Activated CD4-positive, alpha-beta T cell treated with anti-CD3 and anti-CD28 coated beads, Interleukin-2, amount 10 ng/mL, durations not matched to agents 7 days and 5 days (primary cell): ENCODE results near the gene NOM1. TPM values are rescaled to one million over a fixed set of nuclear protein-coding genes. Genes with fewer than 3 reads are reported as not detected.

Experiments
- CTCF ChIA-PET: fragments of 350-600 bp; sonication (Branson Sonifier 250); formaldehyde crosslinking; loops from one replicate; lab custom pipeline; 2021; ENCODE audit warnings: antibody characterized with exemption; lab: Charles Lee
- POLR2A ChIA-PET: fragments of 350-600 bp; sonication (Branson Sonifier 250); formaldehyde crosslinking; loops from one replicate; lab custom pipeline; 2021; ENCODE audit warnings: antibody characterized with exemption; lab: Charles Lee
- DNase-seq: peaks from one replicate; pipeline ENCODE4 v3.0.0-alpha.2; 2020
- H3K27ac Mint-ChIP-seq: one replicate; pipeline ENCODE4 v1.8.0; 2021; ENCODE audit warnings: mild to moderate bottlenecking, moderate library complexity, mixed read lengths
- H3K27me3 Mint-ChIP-seq: one replicate; pipeline ENCODE4 v1.8.0; 2021; ENCODE audit warnings: mixed read lengths
- H3K36me3 Mint-ChIP-seq: one replicate; pipeline ENCODE4 v1.8.0; 2021; ENCODE audit warnings: low read depth, mixed read lengths
- H3K4me1 Mint-ChIP-seq: one replicate; pipeline ENCODE4 v1.8.0; 2021; ENCODE audit warnings: mixed read lengths
- H3K4me3 Mint-ChIP-seq: one replicate; pipeline ENCODE4 v1.8.0; 2021; ENCODE audit warnings: mild to moderate bottlenecking, moderate library complexity, mixed read lengths
- H3K9me3 Mint-ChIP-seq: one replicate; pipeline ENCODE4 v1.8.0; 2021; ENCODE audit warnings: mixed read lengths
- total RNA-seq, 2 experiments: library from RNA; stranded (reverse); gene quantifications; one replicate each; pipeline ENCODE4 v1.2.3, GENCODE V29; 2021

NOM1 gene
- total RNA-seq, 2 experiments from 2014 or later: 27.2 to 28.6 TPM

GRCh38 chr7:157018997-157019608 lies 69.6 kb downstream of the NOM1 start:
- Mint-ChIP-seq H3K36me3 (no peaks in the 10 kb centered on the region), H3K27ac (no peak overlapping the region), H3K4me1 (peaks cover 12% of the 10 kb centered on the region), H3K9me3 (no peaks in the 10 kb centered on the region), H3K4me3 (no peak overlapping the region), H3K27me3 (peaks cover 81% of the 10 kb centered on the region)
- no peak for DNase-seq
- POLR2A ChIA-PET: no interaction called here
- CTCF ChIA-PET: interaction anchor here (0.7 to 1.3 kb wide), 3 partner anchors 9 to 69 kb away, joined by 3 read pairs; partner anchors contain the start of genes MNX1 and NOM1

- ChIA-PET CTCF (interaction anchor here (0.7 to 1.0 kb wide), 3 partner anchors 12 to 70 kb away, joined by 3 read pairs; partner anchors contain the start of gene NOM1), POLR2A (no interaction called here)
- DNase-seq: no peak
- H3K27me3 Mint-ChIP-seq: peaks cover 81% of the 10 kb centered on the region
- no peak overlapping the region for H3K4me3 Mint-ChIP-seq
- no peaks in the 10 kb centered on the region for H3K9me3 Mint-ChIP-seq
- no peak overlapping the region for H3K27ac Mint-ChIP-seq
- H3K36me3 Mint-ChIP-seq: no peaks in the 10 kb centered on the region
- peaks cover 12% of the 10 kb centered on the region for H3K4me1 Mint-ChIP-seq
These were observed 70.4 kb downstream of the NOM1 start for GRCh38 chr7:157019718-157020451.

- POLR2A ChIA-PET: no interaction called here
- Mint-ChIP-seq H3K36me3 (no peaks in the 10 kb centered on the region), H3K27me3 (peaks cover 82% of the 10 kb centered on the region), H3K27ac (no peak overlapping the region), H3K9me3 (no peaks in the 10 kb centered on the region), H3K4me3 (no peak overlapping the region), H3K4me1 (peaks cover 12% of the 10 kb centered on the region)
- DNase-seq: no peak
- CTCF ChIA-PET: interaction anchor here (0.7 kb wide), 1 partner anchor 18 kb away, joined by 3 read pairs; no protein-coding TSS in a partner anchor
These were observed 71.1 kb downstream of the NOM1 start for GRCh38 chr7:157020514-157021070.

GRCh38 chr7:157021071-157021870 lies 71.8 kb downstream of the NOM1 start:
- Mint-ChIP-seq H3K9me3 (no peaks in the 10 kb centered on the region), H3K36me3 (no peaks in the 10 kb centered on the region), H3K4me1 (peaks cover 8% of the 10 kb centered on the region), H3K4me3 (no peak overlapping the region), H3K27ac (no peak overlapping the region), H3K27me3 (peaks cover 82% of the 10 kb centered on the region)
- no peak for DNase-seq
- ChIA-PET CTCF (no interaction called here), POLR2A (no interaction called here)

GRCh38 chr7:157021871-157022680 lies 72.6 kb downstream of the NOM1 start:
- Mint-ChIP-seq H3K4me1 (peaks cover 3% of the 10 kb centered on the region), H3K27me3 (peaks cover 82% of the 10 kb centered on the region), H3K27ac (no peak overlapping the region), H3K4me3 (no peak overlapping the region), H3K9me3 (no peaks in the 10 kb centered on the region), H3K36me3 (no peaks in the 10 kb centered on the region)
- DNase-seq: no peak
- ChIA-PET CTCF (interaction anchor here (1.0 kb wide), 1 partner anchor 24 kb away, joined by 3 read pairs; no protein-coding TSS in a partner anchor), POLR2A (no interaction called here)

Other genes with a start within 250 kb of the NOM1 start
- 10 to 100 TPM; 38.8 to 43.5 TPM for gene LMBR1, start 56.5 kb upstream of the NOM1 start, total RNA-seq
- gene MNX1, start 61.0 kb downstream of the NOM1 start, total RNA-seq: not detected
- 10 to 100 TPM; 50.3 to 51.3 TPM for gene UBE3C, start 189.2 kb downstream of the NOM1 start, total RNA-seq